Measurements from ENCODE around the gene FTL. TPM values are rescaled to one million over a fixed set of nuclear protein-coding genes. Genes with fewer than 3 reads are reported as not detected.

Gene FTL
- total RNA-seq, 2 donors from 2014 or later, result 2,854 to 3,275 TPM

DNA sequence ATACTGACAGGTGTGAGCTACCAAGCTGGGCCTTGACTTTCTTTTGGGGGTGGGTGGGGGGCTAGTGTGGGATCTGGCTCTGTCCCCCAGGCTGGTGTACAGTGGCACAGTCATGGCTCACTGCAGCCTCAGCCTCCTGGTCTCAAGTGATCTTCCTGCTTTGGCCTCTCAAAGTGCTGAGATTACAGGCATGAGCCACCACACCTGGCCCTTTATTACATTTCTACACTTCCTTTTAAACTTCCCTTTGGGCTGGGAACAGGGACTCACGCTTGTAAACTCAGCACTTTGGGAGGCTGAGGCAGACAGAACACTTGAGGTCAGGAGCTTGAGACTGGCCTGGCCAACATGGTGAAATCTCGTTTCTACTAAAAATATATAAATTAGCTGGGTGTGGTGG, 12.0 kb downstream of the FTL start:
- intact Hi-C loops (cut with DNase I), result no loop called here
- no peak for DNase-seq (ENCODE audit: low spot score)

DNA sequence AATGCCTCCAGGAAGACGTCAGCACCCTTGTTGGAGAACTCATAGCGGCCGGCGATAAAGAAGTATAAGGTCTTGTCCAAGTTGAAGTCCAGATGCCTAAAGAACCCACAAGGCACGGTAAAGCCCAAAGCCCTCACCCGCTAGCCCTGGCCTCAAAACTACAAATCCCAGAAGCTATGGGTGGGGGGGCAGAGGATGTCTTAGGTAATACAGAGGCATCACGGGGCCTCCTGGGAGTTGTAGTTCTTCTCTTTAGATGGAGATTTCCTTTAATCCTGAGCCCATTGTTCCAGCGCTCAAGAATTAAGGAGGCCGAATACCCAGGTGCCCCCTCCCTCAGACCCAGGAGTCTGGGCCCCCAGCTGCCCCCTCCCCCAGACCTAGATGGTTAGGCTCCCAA, 17.2 kb downstream of the FTL start:
- no peak for DNase-seq (ENCODE audit: low spot score)
- intact Hi-C loops (cut with DNase I), result no loop called here

DNA sequence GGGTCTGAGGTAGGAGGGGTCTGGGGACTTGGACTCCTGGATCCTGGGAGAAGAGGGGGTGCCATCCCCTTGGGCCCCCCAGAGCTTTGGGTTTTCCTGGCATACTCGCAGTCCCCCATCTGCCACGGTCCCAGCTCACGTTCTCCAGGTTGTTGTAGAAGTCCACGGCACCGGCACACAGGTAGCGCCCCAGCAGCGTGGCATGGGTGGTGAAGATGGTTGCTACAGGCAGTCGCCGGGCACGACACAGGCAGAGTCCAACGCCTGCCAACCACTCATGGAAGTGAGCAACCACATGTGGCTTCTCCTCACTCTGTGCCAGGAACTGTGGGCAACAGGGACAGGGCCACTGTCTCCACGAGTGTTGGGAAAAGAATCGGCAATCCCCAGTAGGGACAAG, 20.6 kb downstream of the FTL start:
- intact Hi-C loops (cut with DNase I), result loop anchor here in 1 of 2 donors (5.0 kb wide), 1 partner anchor 343 kb away; no protein-coding TSS in a partner anchor
- no peak for DNase-seq (ENCODE audit: low spot score)

DNA sequence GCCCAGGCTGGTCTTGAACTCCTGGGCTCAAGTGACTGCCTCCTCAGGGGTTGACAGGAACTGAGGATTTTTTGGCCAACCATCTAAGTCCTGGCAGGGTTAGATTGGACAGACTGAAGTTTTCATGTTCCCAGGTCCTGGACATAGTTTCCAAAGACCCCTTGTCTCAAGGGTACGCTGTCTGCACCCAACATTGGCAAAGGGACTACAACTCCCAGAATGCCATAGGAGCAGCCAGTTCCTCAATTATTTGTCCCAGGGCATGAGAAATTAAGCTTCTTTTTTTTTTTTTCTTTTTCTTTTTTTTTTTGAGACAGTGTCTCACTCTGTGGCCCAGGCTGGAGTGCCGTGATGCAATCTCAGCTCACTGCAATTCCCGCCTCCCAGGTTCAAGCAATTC, 21.1 kb downstream of the FTL start:
- no peak for DNase-seq (ENCODE audit: low spot score)
- intact Hi-C loops (cut with DNase I), result loop anchor here in 1 of 2 donors (5.0 kb wide), 1 partner anchor 344 kb away; no protein-coding TSS in a partner anchor

DNA sequence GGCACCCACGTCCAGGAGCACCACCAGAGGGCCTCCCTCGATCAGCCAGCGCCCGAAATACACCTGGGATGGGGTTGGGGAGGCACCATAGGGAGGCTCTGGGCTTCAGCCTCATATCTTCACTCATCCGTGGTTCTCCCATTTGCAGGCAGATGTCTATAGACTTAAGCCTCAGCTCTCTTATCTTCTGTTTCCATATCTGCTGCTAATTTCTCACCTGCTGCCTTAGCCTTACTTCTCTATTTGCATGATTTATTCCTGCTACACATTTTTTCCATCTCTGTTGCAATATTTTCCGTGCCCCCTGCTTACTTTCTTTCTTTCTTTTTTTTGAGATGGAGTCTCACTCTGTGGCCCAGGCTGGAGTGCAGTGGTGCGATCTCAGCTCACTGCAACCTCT, 22.2 kb downstream of the FTL start:
- intact Hi-C loops (cut with DNase I), result loop anchor here in 1 of 2 donors (5.0 kb wide), 1 partner anchor 345 kb away; no protein-coding TSS in a partner anchor
- no peak for DNase-seq (ENCODE audit: low spot score)

DNA sequence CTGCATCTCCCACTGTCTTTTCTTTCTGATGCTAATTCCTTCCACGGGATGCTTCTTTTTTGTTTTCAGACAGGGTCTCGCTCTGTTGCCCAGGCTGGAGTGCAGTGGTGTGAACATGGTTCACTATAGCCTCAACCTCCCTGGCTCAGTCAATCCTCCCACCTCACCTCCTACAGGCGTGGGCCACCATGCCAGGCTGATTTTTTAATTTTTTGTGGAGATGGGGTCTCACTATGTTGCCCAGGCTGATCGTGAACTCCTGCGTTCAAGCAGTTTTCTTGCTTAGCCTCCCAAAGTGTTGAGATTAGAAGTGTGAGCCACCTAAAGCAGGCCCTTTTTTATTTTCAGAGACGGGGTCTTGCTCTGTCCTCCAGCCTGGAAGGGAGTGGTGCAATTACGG, 23.2 kb downstream of the FTL start:
- intact Hi-C loops (cut with DNase I), result loop anchor here in 1 of 2 donors (5.0 kb wide), 1 partner anchor 346 kb away; no protein-coding TSS in a partner anchor
- no peak for DNase-seq (ENCODE audit: low spot score)

DNA sequence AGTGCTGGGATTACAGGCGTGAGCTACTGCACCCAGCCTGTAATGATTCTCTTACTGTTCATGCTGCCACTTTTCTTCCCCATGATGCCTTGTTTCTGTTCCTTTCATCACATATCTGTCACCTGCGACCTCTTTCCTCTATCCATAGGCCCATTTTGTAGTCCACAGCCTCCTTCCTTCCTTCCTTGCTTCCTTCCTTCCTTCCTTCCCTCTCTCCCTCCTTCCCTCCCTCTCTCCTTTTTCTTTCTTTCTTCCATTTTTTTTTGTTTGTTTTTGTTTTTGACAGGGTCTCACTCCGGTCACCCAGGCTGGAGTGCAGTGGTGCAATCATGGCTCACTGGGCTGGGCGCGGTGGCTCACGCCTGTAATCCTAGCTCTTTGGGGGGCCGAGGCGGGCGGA, 23.8 kb downstream of the FTL start:
- intact Hi-C loops (cut with DNase I), result loop anchor here in 1 of 2 donors (5.0 kb wide), 1 partner anchor 347 kb away; no protein-coding TSS in a partner anchor
- no peak for DNase-seq (ENCODE audit: low spot score)

DNA sequence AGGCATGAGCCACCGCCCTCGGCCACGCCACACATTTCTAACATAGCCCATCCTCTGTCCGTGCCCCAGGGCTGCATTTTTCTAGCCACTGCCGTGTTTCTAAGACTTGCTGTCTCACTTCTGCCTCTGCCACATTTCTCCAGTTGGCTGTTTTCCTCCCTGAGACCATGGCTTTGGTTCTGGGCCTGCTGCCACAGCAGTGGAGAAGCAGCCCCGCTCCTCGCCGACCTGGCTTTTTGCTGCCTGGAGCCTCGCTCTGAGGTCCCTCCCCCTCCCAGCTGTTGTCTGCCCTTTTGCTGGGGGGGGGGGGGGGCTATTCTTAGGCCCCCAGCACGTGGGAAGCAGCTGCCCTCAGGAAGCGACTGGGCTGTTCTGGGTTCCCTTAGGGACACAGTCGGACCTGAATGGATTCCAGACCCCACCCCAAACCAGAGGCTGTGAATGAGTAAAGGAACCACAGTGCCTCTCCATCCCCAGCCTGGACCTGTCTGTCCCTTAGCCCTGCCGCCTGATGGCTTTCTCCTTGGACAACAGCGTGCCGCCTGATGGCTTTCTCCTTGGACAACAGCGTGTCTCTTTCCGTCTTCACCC, 24.7 kb downstream of the FTL start:
- DNase-seq (ENCODE audit: low spot score), result no peak
- intact Hi-C loops (cut with DNase I), result loop anchor here in 1 of 2 donors (5.0 kb wide), 1 partner anchor 347 kb away; no protein-coding TSS in a partner anchor

DNA sequence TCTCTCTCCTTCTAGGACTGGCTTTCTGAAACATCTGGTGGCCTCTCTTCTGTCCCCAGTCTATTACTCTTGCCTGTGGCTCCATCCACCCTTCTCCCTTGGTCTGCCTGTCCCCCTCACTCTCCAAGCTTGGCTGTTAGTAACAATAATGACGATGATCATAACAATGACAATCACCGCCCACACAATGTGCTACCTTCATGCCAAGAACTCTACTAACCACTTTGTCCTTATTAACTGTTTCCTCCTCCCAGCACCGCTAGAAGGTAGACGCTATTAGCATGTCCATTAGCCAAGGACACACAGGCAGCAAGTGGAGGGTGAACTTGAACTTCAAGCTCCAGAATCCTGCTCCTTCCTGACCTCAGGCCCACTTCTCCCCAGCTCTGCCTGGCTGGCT, 25.3 kb downstream of the FTL start:
- intact Hi-C loops (cut with DNase I), result no loop called here
- DNase-seq (ENCODE audit: low spot score), result no peak

DNA sequence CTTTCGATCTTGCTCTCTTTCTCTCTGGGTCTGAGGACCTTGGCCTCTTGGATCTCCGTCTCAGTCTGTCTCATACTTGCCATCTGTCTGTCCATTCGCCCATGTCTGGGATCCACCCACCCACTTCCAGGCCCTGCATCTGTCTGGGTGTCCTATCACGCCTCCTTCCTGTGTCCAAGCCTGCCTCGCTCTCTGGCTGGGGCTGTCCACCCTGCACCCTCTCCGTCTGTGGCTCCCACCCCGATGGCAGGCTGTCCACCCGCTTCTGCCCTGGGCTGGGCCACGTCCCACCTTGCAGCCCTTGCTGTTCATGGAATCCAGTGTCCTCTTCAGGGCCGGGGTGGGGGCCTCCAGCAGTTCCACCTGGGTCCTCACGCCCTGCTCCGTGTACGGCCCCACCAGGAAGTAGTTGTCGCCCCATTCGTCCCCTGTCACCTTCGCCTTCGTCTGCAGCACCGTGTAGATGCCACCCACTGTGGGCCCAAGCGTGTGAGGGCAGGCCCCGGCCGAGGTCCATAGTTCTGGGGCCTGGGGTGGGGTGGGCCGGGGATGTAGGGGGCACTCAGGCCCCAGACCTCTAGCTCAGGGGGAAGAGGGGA, 26.0 kb downstream of the FTL start:
- DNase-seq (ENCODE audit: low spot score), result no peak
- intact Hi-C loops (cut with DNase I), result no loop called here

DNA sequence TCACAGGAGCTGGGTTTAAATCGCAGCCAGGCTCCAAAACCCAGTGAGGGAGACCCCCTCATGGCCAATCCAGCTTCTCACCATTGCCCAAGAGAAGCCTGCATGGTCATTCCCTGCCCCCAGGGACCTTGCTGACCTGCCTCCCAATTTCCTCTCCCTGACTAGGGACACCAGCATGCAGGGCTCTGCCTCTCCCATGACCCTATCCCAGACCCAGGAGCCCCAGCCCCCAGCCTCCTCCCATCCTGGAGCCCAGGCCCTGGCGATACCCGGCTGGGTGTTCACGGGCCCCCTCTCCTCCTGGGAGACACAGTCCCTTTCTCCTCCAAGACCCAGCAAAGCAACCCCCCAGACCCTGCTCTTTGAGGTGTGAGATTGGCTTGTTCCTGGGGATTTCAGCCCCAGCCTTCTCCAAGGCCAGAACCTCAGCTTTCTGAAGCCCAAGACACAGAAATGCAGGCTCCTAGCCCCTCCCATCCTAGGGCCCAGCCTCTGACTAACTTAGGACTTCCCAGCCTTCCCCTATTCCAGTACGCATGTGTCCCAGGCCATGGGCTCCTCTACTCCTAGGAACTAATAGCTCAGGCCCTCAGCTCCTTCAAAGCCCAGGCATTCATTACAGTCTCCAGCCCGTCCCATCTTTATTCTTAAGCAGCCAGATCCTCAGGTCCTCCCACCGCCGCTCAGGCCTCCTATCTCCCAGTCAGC, 26.9 kb downstream of the FTL start:
- no peak for DNase-seq (ENCODE audit: low spot score)
- intact Hi-C loops (cut with DNase I), result no loop called here

DNA sequence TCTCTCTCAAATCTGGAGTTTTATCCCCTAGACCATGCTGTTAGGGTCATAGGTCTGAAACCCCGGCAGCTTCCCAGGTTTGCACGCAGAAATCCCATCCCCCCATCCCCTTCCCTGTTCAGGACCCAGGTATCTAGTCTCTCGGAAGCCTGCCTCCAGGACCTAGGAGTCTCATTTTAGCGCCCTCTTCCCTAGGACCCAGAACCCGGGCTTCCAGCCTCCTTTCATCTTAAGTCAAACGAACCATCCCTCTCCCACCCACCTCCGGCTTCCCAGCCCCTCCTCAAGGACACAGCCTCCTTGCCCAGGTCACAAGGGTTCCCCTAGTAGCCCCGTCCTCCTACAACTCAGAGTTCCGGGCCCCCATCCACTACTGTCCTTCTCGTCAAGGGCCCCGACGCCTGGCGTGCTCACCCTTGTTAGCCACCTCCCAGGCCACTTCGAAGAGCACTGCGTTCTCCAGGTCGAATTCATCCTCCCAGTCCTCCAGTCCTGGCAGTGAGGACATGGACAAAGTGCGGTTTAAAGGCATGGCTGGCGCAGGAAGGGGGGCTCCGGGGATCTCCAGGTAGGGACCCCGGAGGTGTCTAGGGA, 27.6 kb downstream of the FTL start:
- DNase-seq (ENCODE audit: low spot score), result no peak
- intact Hi-C loops (cut with DNase I), result no loop called here

DNA sequence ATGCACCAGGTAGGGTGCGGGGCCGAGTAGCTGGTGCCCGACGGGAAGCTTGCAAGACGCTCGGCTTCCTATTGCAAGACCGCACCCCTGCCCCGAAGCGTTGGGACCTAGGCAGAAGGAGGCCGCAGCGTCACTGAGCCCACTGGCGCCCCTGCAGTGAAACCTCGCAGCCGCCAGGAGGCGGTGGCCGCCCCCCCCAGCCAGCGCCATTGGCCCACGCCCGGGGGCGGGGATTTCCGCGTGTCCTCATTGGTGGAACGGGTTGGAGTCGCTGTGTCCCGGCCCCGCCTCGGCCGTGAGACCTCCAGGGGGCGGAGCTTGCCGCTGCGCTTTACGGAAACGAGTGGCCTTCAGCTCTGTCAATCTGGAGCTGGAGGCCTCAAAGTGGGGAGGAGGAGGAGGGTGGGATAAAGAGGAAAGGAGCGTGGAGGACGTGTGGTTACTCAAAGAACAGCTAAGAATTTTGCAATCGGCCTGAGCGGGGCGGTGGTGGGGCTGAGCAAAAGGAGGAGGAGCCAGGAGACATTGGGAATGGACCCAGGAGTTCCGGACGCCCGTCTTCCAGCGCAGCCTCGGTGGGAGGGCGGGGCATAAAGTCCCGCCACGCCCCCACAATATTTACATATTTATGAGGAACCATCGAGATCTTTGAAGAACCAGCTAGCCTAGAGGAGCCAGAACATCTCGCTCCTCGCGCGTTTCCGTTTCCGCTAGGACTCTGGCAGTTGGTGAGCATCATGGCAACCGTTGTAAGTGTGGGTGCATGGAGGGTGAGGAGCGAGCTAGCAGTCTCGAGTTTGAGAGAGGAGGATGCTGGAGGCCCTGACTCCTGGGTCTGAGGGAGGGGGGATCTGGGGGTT, 28.3 kb downstream of the FTL start, which contains the start of the genes GYS1 and RUVBL2:
Gene GYS1 (minus strand): TSS at position 135 of the 860 bp plus-strand sequence. CDS start 197 bp downstream, outside the sequence.
Gene RUVBL2 (plus strand): TSS at position 713 of the 860 bp plus-strand sequence. CDS start 25 bp downstream, at position 738.
- peak; percentile 100 for DNase-seq (ENCODE audit: low spot score)
- intact Hi-C loops (cut with DNase I), result no loop called here

DNA sequence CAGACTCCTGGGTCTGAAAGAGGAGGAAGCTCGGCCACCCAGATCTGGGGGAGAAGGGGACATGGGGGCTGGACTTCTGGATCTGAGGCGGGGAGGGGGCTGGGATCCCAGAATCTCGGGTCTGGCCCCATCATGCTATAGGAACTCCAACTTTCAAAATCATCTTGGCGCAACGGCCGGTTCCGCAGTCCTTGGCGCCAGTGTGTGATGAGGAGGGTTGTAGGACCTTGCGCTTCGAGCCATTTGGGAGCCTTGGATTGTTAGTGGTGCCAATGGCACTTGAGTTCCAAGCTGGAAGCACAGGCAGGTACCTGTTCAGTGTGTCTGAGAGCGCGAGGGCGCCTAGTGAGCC, 28.9 kb downstream of the FTL start:
- intact Hi-C loops (cut with DNase I), result no loop called here
- DNase-seq (ENCODE audit: low spot score), result no peak

DNA sequence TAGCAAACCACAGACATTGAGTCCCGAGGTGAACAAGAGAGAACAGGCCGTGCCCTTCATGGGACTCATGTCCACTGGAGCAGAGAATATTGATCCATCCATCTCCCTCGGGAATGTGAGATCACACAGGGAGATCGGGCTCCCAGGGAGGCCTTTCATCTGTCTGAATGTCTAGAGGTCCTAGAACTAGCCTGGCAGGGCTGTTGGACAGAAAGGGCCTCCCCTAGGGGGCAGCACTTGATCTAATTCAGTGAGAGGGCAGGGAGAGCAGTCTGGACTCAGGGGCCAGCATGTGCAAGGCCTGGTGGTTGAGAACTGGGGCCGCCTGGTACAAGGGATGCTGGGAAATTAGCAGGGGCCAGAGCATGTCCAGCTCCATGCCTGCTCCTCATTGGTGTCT, 32.9 kb downstream of the FTL start:
- intact Hi-C loops (cut with DNase I), result no loop called here
- DNase-seq (ENCODE audit: low spot score), result no peak

DNA sequence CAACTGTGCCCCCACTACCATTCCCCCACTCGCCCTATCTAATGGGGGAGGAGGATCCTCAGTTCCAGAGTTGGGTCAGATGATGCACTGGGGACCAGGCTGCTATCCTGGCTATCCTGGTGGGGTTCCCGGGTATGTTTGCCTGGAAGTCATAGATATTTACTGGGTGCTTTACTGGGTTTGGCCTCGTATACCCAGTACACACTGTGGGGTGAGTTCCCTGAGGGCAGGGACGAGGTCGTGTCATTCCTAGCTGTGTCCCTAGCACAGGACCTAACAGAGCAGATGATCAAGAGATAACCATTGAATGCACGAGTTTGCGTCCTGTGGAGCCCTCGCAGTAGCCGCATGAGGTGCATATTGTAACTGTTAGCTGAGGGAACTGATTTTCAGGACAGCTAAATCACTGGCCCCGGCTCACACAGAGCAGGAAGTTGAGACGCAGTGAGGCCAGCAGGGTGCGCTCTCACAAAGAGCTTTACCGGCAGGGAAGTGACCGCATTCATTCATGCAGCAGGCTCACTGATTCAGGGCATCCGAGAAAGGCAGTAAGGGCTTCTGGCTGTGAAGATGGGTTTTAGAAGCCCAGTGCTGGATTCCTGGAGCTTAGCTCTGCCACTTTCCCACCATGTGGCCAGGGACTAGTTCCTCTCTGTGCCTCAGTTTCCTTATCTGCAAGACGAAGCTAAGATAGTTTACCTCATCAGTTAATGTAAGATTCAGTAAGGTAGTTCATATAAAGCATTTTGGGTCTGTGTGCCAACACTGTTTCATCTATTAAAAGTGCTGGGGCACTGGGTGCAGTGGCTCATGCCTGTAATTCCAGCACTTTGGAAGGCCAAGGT, 34.6 kb downstream of the FTL start:
- DNase-seq (ENCODE audit: low spot score), result no peak
- intact Hi-C loops (cut with DNase I), result no loop called here

DNA sequence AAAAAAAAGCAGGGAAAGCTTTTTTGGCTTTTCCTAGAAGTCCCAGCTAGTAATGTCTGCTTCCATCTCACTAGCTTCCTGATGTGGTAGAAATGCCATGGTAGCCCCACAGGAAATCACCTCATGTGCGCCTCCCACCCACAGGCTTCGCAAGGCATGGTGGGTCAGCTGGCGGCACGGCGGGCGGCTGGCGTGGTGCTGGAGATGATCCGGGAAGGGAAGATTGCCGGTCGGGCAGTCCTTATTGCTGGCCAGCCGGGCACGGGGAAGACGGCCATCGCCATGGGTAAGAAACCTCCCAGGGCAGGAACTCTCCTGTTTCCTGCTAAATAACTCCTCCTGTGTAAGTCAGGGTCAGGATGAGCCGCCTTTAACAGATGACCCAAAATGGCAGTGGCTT, 39.0 kb downstream of the FTL start:
- intact Hi-C loops (cut with DNase I), result no loop called here
- DNase-seq (ENCODE audit: low spot score), result no peak

DNA sequence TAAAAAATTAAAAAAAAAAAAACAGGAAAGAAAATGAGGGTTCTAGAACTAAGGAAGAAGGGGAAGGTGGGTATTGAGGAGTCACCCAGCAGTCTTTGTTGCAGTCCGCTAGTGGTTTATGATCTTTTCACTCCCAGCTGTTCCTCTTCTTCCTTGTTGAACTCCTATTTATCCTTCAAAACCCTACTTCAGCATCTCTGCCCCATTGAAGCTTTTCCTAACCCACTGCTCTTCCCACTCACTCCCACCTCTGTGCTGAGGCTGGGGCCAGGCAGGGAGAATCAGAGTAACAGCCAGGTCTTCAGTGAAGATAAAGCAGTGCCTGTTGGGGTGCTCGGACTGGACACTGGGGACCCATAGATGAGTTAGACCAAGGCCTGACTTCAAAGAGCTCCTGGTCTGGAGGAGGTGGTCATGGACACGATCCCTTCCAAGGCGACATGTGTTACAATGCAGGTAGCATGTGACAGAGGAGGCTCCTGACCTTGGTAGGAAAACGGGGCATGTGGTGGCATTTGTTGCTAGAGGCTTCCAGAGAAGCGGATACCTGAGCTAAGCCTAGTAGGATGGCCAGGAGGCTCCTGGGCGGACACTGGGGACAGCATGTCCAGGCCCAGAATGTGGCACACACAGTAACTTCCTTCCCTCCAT, 40.0 kb downstream of the FTL start:
- DNase-seq (ENCODE audit: low spot score), result no peak
- intact Hi-C loops (cut with DNase I), result no loop called here
